ENCODE data around the gene LY9.
"Not testable (repeated sequence)": the region's sequence is repeated elsewhere in the genome, so short reads cannot be mapped to it uniquely, and the experiment has no call there.

LY9 gene

DNA sequence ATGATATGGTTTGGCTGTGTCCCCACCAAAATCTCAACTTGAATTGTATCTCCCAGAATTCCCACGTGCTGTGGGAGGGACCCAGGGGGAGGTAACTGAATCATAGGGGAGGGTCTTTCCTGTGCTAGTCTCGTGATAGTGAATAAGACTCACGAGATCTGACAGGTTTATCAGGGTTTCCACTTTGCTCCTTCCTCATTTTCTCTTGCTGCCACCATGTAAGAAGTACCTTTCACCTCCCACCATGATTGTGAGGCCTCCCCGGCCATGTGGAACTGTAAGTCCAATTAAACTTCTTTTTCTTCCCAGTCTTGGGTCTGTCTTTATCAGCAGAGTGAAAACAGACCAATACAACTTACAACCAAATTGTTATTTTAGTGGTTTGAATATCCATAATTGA, 71.7 kb downstream of the LY9 start:
- DNase-seq = not testable (repeated sequence)

DNA sequence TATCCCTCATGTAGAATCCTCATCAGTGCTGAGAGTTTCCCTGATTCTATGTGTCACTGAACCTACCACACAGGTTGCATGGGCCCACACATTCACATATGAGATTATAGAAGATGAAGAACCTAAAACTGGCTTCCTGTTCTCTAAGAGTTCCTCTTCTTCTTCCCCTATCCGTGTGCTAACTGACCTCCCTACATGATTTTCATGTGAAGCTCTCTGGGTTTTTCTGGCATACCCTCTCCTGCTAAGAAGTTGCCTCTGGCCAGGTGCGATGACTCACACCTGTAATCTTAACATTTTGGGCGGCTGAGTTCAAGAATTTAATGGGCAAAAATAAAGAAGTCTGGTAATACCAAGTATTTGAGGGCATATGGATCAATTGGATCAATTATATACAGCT, 72.2 kb downstream of the LY9 start:
- DNase-seq = no peak

GRCh38 chr1:160874935-160875334, 79.0 kb downstream of the LY9 start:
- DNase-seq = no peak

DNA sequence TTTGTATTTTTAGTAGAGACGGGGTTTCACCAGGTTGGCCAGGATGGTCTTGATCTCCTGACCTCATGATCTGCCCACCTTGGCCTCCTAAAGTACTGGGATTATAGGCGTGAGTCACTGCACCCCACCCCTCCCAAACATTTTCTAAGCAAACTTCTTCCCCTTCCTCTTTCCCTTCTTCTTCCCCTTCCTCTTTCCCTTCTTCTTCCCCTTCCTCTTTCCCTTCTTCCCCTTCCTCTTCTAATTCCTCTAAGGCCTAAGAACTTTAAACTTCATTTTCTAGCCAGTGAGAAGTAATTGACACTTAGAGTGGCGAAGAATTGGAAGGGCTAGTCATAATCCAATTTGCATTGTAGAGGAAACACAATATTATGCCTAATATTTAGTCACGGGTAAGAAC, 79.6 kb downstream of the LY9 start:
- not testable (repeated sequence) for DNase-seq

- no peak for DNase-seq
Measured at GRCh38 chr1:160876311-160876710, 80.3 kb downstream of the LY9 start.

- no peak for DNase-seq
Measured at GRCh38 chr1:160877221-160877620, 81.2 kb downstream of the LY9 start.
